NCI-H82 (cell line): ENCODE measurements around the gene OR2T5.
"Not testable (repeated sequence)": the region's sequence is repeated elsewhere in the genome, so short reads cannot be mapped to it uniquely, and the experiment has no call there.

Source experiments
- DNase-seq: peaks from one replicate; lab custom pipeline; 2025; lab: John Stamatoyannopoulos, UW

OR2T5 gene

GRCh38 chr1:248500305-248501035 lies 12.1 kb downstream of the OR2T5 start:
- not testable (repeated sequence) for DNase-seq

- DNase-seq: not testable (repeated sequence)
Observed at GRCh38 chr1:248507773-248508172, 19.4 kb downstream of the OR2T5 start, which contains the start of gene OR2G6. Gene OR2G6, plus strand, starts transcription at chr1:248508073. Its CDS starts 13,574 bp downstream, at chr1:248521647.

- DNase-seq: not testable (repeated sequence)
Observed at GRCh38 chr1:248510217-248510616, 21.8 kb downstream of the OR2T5 start.

- no peak for DNase-seq
Observed at GRCh38 chr1:248521856-248522255, 33.5 kb downstream of the OR2T5 start.

- not testable (repeated sequence) for DNase-seq
Observed at GRCh38 chr1:248537449-248537848, 49.1 kb downstream of the OR2T5 start.
